Left forelimb (tissue), 1 donor: ENCODE data around the gene PAGE2B.
"Not testable (repeated sequence)": the region's sequence is repeated elsewhere in the genome, so short reads cannot be mapped to it uniquely, and the experiment has no call there.

Source experiments
- DNase-seq: peaks from one replicate; pipeline ENCODE4 v3.0.0-alpha.2; 2018; ENCODE audit warnings: low spot score

PAGE2B gene

GRCh38 chrX:55074851-55075467, at the start of gene PAGE2B:
PAGE2B (plus strand) TSS chrX:55075030; CDS start chrX:55076042, 1,012 bp downstream.
- no peak for DNase-seq

- no peak for DNase-seq
These were observed 48.7 kb upstream of the PAGE2B start for GRCh38 chrX:55026143-55026542.

- no peak for DNase-seq
These were observed 48.0 kb upstream of the PAGE2B start for GRCh38 chrX:55026840-55027239.

GRCh38 chrX:55028040-55028439, 46.8 kb upstream of the PAGE2B start:
- DNase-seq: no peak

GRCh38 chrX:55028611-55029010, 46.2 kb upstream of the PAGE2B start:
- no peak for DNase-seq

GRCh38 chrX:55029291-55029690, 45.5 kb upstream of the PAGE2B start:
- DNase-seq: no peak

- DNase-seq: no peak
These were observed 44.3 kb upstream of the PAGE2B start, which contains the start of gene ALAS2 for GRCh38 chrX:55030271-55031205. ALAS2 (minus strand) TSS chrX:55030977; CDS start chrX:55026000, 4,977 bp downstream.

- no peak for DNase-seq
These were observed 41.4 kb upstream of the PAGE2B start for GRCh38 chrX:55033429-55033828.

- DNase-seq: no peak
These were observed 35.4 kb upstream of the PAGE2B start for GRCh38 chrX:55039471-55039870.

GRCh38 chrX:55041514-55041913, 33.3 kb upstream of the PAGE2B start:
- DNase-seq: no peak

GRCh38 chrX:55050599-55050998, 24.2 kb upstream of the PAGE2B start:
- not testable (repeated sequence) for DNase-seq

GRCh38 chrX:55056820-55057674, 17.8 kb upstream of the PAGE2B start:
- DNase-seq: no peak

GRCh38 chrX:55057675-55058249, 17.1 kb upstream of the PAGE2B start:
- DNase-seq: no peak

- not testable (repeated sequence) for DNase-seq
These were observed 7.7 kb upstream of the PAGE2B start for GRCh38 chrX:55067180-55067579.

GRCh38 chrX:55072286-55072685, 2.5 kb upstream of the PAGE2B start:
- no peak for DNase-seq

- DNase-seq: no peak
These were observed 14.1 kb downstream of the PAGE2B start, which contains the start of gene PAGE2 for GRCh38 chrX:55088795-55089489. PAGE2 (plus strand) TSS chrX:55089018; CDS start chrX:55090021, 1,003 bp downstream.

GRCh38 chrX:55098691-55099090, 23.9 kb downstream of the PAGE2B start:
- no peak for DNase-seq

GRCh38 chrX:55099162-55099561, 24.3 kb downstream of the PAGE2B start:
- no peak for DNase-seq

- no peak for DNase-seq
These were observed 27.9 kb downstream of the PAGE2B start for GRCh38 chrX:55102754-55103153.

- no peak for DNase-seq
These were observed 32.4 kb downstream of the PAGE2B start for GRCh38 chrX:55107262-55107661.

GRCh38 chrX:55107911-55108310, 33.1 kb downstream of the PAGE2B start:
- no peak for DNase-seq
